T1000 (cell line): ENCODE data around the gene RGS17.

Experiments used
- DNase-seq: peaks from one replicate; lab custom pipeline; 2025; ENCODE audit warnings: mixed read lengths; lab: John Stamatoyannopoulos, UW

The RGS17 gene

DNA sequence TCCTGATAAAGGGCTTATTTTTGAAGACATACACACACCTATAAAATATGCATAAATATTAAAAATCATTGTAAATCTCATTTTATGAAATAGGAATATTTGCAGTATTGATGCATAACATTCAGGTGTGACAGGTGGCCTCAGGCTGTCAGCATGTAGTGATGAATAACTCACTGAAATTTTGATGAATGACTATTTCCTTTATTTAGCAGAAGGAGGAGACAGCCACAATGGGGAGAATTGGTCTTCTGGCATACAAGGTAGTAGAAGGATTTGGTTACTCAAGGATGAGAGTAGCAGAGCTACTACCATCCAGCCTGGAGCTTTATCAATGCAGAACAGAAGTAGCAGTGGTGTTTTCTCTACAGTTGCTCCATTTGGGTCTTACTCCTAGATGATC lies 47.2 kb downstream of the RGS17 start:
- DNase-seq, result no peak

- DNase-seq, result no peak
Measured at GRCh38 chr6:153081914-153082313, 49.2 kb downstream of the RGS17 start.

DNA sequence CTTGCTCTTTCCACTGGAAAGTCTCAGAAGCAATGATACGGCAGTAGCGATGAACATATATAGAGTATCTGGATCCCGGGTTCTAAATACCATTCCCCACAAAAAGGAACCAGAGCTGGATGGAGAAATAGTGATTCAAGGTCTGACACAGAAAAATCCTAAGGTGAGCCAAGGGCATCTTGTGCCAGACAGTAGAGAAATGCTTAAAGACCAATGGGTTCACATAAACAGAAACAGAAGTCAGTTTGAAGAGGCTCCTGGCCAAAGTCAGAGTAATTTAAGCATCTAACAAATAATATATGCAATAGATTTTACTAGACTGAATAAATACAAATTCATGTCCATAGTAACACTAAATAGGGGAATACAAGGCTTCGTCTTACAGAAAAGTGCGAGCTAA lies 54.7 kb downstream of the RGS17 start:
- DNase-seq, result no peak

GRCh38 chr6:153074761-153075160 lies 56.3 kb downstream of the RGS17 start:
- DNase-seq, result no peak

GRCh38 chr6:153073841-153074240 lies 57.2 kb downstream of the RGS17 start:
- no peak for DNase-seq

DNA sequence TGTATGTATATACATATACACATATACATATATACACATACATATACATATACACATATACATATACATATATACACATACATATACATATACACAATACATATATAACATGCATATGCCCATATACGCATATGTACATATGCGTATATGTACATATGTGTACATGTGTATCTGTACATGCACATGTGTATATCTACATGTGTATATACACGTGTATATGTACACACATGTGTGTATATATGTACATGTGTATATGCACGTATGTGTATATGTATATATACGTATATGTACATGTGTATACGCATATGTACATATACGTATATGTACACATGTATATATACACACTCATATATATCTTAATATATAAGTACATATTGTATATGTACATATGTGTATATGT lies 60.3 kb downstream of the RGS17 start:
- no peak for DNase-seq

DNA sequence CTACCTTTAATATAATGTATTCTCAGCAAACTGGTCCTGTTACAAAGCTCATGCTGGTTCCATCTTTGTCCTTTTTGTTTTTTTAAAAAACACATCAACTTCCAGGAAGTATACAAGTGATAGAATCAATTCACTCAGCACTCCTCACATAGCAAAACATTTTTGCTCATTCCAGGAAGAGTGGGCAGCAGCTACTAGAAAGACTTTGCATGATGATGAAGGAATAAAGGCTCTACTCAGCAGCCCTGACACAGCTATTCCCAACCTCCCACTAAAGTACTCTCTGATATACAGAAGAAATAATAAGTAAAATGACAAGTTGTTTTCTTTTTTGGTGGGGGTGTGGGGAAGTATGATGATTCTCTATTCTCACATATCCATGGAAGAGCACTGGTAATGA lies 61.2 kb downstream of the RGS17 start:
- DNase-seq, result no peak

DNA sequence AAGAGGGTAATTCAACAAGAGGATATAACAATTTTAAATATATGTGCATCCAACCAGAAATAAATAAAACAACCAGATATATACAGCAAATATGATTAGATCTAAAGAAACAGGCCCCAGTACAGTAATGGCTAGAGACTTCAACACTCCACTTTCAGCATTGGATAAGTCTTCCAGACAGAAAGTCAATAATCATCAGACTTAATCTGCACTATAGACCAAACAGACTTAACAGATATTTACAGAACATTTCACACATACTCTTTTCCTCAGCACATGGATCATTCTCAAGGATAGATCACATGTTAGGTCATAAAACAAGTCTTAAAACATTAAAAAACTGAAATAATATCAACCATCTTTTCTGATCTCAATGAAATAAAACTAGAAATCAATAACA lies 65.9 kb downstream of the RGS17 start:
- no peak for DNase-seq

GRCh38 chr6:153063936-153064335 lies 67.1 kb downstream of the RGS17 start:
- DNase-seq, result no peak

GRCh38 chr6:153062516-153062915 lies 68.6 kb downstream of the RGS17 start:
- DNase-seq, result no peak

GRCh38 chr6:153059757-153060156 lies 71.3 kb downstream of the RGS17 start:
- DNase-seq, result no peak

GRCh38 chr6:153059311-153059710 lies 71.8 kb downstream of the RGS17 start:
- no peak for DNase-seq

DNA sequence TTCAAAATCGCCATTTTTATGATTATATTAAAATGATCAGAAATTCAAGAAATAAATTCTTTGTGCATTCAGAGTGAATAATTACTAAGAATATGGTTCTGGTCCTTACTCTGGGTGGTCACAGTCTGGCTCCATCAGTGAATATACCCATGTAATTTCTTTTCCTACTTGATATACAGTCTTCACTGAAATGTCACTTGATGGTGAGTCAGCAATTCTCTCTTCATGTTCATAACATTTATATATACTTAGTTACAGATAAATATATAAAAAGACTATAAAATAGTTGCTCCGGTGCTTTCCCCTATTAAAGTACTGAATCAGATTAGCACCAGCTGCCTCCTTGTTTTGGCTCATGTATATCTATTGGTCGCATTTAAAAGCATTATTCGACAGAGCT lies 72.2 kb downstream of the RGS17 start:
- no peak for DNase-seq

DNA sequence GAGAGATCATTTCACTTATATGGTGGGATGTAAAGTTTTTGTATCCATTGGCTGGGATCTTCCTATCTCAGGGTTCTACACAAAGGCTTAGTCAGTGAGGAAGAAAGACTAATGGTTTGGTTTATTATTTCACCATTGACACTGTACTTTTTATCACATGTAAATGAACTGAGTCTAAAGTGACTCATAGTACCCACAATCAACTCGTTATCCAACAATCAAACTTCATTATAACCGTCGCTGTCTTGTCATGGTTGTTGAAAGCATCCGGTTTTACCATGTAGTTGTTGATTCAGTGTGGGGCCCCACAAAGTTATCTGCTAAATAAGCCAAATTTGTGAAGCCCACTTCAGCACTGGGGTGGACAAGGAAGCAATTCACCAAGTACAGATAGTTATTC lies 72.8 kb downstream of the RGS17 start:
- no peak for DNase-seq

DNA sequence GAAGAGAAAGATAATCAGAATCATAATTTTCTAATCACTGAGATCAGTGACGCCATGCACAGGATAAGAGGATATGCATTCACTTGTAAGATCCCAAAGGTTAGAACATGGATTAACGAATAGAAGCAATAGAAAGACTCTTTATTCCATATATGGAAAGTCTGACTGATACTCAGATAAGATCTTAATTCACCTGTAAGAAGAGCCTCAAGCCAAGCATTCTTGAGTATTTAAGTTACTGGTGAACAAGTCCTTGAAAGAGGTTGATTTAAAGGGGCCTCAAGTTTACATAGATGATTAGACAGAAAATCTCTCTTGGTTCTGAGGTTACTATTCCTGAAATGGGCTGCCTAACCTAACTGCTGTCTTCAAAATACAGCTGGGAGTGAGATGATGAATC lies 74.8 kb downstream of the RGS17 start:
- DNase-seq, result no peak

DNA sequence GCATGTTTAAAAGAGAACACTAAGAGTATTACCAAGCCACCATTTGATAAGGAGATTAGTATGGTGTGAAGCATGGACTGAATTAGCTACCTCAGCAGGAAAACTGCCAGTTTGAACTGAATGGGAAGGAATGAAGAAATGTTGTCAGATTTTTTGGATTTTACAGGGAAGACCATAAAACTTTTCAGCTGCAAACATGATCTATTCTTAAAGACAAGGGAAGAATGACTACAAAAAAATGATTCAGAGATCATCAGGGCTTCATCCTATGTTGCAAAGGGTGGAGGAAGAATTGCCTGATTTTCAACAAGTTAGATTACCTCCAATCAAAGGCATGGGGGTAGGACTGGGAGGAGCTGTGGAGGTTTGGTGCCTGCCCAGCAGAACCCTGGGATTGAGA lies 79.3 kb downstream of the RGS17 start:
- DNase-seq, result no peak

DNA sequence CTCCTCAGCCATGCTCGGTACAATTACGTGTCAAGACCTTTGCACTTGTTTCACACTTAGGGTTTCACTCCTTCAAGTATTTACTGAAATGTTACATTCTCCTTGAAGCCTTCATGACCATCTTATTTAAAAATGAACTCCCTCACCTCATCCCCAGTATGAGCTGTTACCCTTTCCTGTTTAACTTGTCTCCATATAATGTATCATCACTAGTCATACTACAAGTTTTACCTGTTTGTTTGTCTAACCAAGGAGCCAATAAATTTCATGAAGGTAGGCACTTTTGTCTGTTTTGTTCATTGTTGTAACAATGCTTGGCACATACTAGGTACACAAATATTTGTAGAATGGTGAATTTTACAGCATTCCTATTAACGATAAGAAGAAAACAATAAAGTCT lies 82.5 kb downstream of the RGS17 start:
- no peak for DNase-seq

DNA sequence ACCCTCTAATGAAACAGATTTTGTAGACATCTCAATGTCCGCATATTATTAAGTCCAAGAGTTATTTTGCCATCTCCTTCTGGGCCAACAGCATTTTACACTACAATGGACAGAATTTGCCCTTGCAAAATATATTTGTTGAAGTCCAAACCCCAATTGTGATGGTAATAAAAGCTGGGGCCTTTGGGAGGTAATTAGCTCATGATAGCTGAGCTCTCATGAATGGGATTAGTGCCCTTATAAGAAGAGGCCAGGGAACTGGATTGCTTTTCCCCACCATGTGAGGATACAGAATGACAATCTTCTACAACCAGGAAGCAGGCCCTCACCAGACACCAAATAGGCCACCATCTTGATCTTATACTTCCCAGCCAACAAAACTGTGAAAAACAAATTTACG lies 83.7 kb downstream of the RGS17 start:
- DNase-seq, result no peak

- no peak for DNase-seq
Measured at GRCh38 chr6:153045271-153045670, 85.8 kb downstream of the RGS17 start.

- DNase-seq, result no peak
Measured at GRCh38 chr6:153044295-153044694, 86.8 kb downstream of the RGS17 start.

- DNase-seq, result no peak
Measured at GRCh38 chr6:153043719-153044118, 87.4 kb downstream of the RGS17 start.

DNA sequence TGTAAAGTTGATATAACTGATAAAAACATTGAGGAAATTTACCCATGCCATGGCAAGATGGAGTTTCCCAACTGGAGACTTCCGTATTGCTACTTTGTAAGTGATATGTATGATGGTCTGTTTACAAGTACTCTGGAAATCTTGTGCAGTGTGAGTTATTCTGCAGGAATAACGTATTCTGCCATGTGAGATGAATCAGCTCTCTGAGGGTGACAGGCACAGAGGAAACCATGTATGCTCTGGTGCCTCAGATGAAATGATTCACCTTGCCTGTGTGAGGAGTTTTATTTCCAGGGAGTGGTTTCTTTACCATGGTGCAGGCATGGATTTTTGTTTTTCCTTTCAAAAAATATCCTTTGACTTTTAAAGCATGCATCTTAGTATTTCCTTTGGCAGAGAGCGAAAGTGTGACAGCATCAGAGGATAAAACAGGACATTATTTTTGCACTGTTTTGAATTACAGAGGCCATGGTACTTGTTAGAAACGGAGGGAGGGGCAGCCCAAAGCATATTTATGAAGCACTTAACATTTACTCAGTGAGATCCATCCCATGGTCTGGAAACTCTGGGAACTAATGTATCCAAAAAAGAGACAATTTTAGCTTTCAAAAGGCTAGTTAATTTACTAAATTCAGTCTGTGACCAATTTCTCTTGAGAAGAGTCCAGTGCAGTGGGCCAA lies 92.6 kb downstream of the RGS17 start:
- DNase-seq, result peak; percentile 1

DNA sequence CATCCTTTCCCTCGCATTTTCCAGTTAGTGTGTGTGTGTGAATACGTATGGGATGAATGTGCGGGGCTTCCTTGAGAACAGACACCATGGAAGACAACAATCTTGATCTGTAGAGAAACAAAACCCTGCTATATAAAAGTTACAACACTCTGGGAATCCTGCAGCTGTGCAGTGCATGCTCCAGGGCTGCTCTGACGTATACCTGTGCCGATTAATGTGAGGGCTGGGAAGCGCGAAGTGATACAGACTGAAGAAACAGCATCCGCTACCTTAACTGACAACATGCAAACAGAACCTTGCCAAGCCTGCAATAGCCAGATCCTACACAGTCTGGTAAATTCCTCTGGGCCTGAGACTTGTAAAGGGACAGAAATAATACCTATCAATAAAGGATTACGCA lies 96.9 kb downstream of the RGS17 start:
- no peak for DNase-seq

DNA sequence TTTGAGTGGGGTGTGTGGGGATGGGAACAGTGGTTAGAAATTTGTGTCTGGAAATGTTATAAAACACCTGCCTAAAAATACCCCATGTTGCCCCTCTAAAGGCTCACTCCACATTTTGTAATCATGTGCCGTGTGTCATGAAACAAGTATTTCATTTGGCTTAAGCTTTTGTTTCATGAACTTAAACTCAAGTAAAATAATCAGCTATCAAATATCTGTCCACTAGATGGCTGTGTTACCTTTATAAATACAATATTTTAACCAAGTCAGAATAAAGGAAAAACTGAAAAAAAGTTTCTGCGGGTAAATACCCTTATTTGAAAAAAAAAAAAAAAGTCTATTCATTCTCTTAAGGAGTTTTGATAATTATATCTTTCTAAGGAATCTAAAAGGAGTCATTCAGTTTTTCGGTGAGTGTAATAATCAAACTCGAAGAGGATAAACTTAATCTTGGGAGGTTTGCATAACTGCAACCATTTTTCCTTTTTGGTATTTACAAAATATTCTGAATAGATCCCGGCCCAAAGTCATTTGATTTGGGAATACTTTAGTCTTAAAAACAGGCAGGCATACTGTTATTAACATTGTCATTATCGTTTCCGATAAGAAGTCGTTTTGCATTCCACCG lies 98.7 kb downstream of the RGS17 start:
- DNase-seq, result no peak
